Sigmoid colon (tissue), 3 donors: ENCODE data around the gene PLAGL2.

Experiments used
- CTCF ChIP-seq, 4 experiments: fragments of 450-650 bp in 3 of 4; fragments of 200-600 bp in 1 of 4; IDR thresholded peaks; one replicate each; pipeline ENCODE4 v1.5.1; 2016 to 2019; ENCODE audit warnings: antibody characterized with exemption in 4 of 4, mild to moderate bottlenecking in 3 of 4, moderate library complexity in 2 of 4
- POLR2A ChIP-seq, 2 donors: fragments of 450-650 bp; IDR thresholded peaks; one replicate each; pipeline ENCODE4 v1.6.1; 2016; ENCODE audit warnings: antibody characterized with exemption in 2 of 2, mild to moderate bottlenecking in 2 of 2, moderate library complexity in 2 of 2

- no peak for TF ChIP-seq CTCF (IDR thresholded peaks at IDR 0.05)
- TF ChIP-seq POLR2A (IDR thresholded peaks at IDR 0.05) = no peak
Observed at GRCh38 chr20:32231847-32232246, 24.3 kb upstream of the PLAGL2 start.
